ENCODE results near the gene IFRD2.
"Not testable (repeated sequence)": the region's sequence is repeated elsewhere in the genome, so short reads cannot be mapped to it uniquely, and the experiment has no call there.

IFRD2 gene

GRCh38 chr3:50245831-50246516, 46.3 kb downstream of the IFRD2 start:
- DNase-seq: no peak

- no peak for DNase-seq
These were observed 46.9 kb downstream of the IFRD2 start for GRCh38 chr3:50245251-50245745.

- DNase-seq: not testable (repeated sequence)
These were observed 47.4 kb downstream of the IFRD2 start for GRCh38 chr3:50244813-50245212.

GRCh38 chr3:50243543-50243895, 48.7 kb downstream of the IFRD2 start:
- no peak for DNase-seq

GRCh38 chr3:50242851-50243542, 49.2 kb downstream of the IFRD2 start:
- DNase-seq: no peak

GRCh38 chr3:50242381-50242770, 49.9 kb downstream of the IFRD2 start:
- DNase-seq: no peak

GRCh38 chr3:50241713-50242380, 50.4 kb downstream of the IFRD2 start:
- DNase-seq: no peak

- no peak for DNase-seq
These were observed 51.1 kb downstream of the IFRD2 start for GRCh38 chr3:50241163-50241562.

GRCh38 chr3:50239649-50240048, 52.6 kb downstream of the IFRD2 start:
- no peak for DNase-seq

- DNase-seq: no peak
These were observed 53.6 kb downstream of the IFRD2 start for GRCh38 chr3:50238549-50239026.

- no peak for DNase-seq
These were observed 54.3 kb downstream of the IFRD2 start for GRCh38 chr3:50237754-50238548.

Measured in NCI-H524 treated with DMSO at 0.1 percent for 48 hours (cell line).